Nephron (organoid): Measurements from ENCODE around the gene DHX8.

Source experiments
- H3K27ac Mint-ChIP-seq, 3 experiments: 2 replicates each; pipeline ENCODE4 v1.8.0; 2020; ENCODE audit warnings: mixed read lengths in 3 of 3, mild to moderate bottlenecking in 2 of 3, moderate library complexity in 1 of 3
- H3K27me3 Mint-ChIP-seq: 2 replicates; pipeline ENCODE4 v1.8.0; 2021; ENCODE audit warnings: low read depth, mild to moderate bottlenecking, moderate library complexity, mixed read lengths
- H3K36me3 Mint-ChIP-seq: 2 replicates; pipeline ENCODE4 v1.8.0; 2020; ENCODE audit warnings: low read depth, mixed read lengths
- H3K4me1 Mint-ChIP-seq: 2 replicates; pipeline ENCODE4 v1.8.0; 2020; ENCODE audit warnings: mixed read lengths
- H3K4me3 Mint-ChIP-seq, 3 experiments: 2 replicates each; pipeline ENCODE4 v1.8.0; 2020; ENCODE audit warnings: mild to moderate bottlenecking in 3 of 3, mixed read lengths in 3 of 3, moderate library complexity in 2 of 3
- H3K9me3 Mint-ChIP-seq: 2 replicates; pipeline ENCODE4 v1.8.0; 2020; ENCODE audit warnings: mixed read lengths
- TF ChIP-seq, protein P1 (sequence below), 3 experiments: fragments of 200-600 bp; sonication (generic); IDR thresholded peaks; one replicate each; pipeline ENCODE4 v1.5.0; 2021; ENCODE audit warnings: antibody characterized with exemption in 3 of 3; ENCODE audit not compliant: unreplicated experiment in 3 of 3

Gene DHX8

GRCh38 chr17:43483674-43484551 is at the start of gene DHX8:
DHX8 (plus strand) TSS chr17:43483975; CDS start chr17:43484038, 63 bp downstream.
- H3K27me3 Mint-ChIP-seq = no peaks in the 10 kb centered on the region
- no peaks in the 10 kb centered on the region for H3K9me3 Mint-ChIP-seq
- peak within 1 kb of the TSS; percentile 87 to 98 (median 97) for H3K27ac Mint-ChIP-seq
- peak within 1 kb of the TSS; percentile 100 for H3K4me3 Mint-ChIP-seq
- no peaks in the 10 kb centered on the region for H3K36me3 Mint-ChIP-seq
- H3K4me1 Mint-ChIP-seq = peaks cover 43% of the 10 kb centered on the region
- TF ChIP-seq, protein P1, sequence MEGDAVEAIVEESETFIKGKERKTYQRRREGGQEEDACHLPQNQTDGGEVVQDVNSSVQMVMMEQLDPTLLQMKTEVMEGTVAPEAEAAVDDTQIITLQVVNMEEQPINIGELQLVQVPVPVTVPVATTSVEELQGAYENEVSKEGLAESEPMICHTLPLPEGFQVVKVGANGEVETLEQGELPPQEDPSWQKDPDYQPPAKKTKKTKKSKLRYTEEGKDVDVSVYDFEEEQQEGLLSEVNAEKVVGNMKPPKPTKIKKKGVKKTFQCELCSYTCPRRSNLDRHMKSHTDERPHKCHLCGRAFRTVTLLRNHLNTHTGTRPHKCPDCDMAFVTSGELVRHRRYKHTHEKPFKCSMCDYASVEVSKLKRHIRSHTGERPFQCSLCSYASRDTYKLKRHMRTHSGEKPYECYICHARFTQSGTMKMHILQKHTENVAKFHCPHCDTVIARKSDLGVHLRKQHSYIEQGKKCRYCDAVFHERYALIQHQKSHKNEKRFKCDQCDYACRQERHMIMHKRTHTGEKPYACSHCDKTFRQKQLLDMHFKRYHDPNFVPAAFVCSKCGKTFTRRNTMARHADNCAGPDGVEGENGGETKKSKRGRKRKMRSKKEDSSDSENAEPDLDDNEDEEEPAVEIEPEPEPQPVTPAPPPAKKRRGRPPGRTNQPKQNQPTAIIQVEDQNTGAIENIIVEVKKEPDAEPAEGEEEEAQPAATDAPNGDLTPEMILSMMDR (IDR thresholded peaks at IDR 0.05; ENCODE audit: unreplicated experiment in 3 of 3) = peak; percentile 100

DNA sequence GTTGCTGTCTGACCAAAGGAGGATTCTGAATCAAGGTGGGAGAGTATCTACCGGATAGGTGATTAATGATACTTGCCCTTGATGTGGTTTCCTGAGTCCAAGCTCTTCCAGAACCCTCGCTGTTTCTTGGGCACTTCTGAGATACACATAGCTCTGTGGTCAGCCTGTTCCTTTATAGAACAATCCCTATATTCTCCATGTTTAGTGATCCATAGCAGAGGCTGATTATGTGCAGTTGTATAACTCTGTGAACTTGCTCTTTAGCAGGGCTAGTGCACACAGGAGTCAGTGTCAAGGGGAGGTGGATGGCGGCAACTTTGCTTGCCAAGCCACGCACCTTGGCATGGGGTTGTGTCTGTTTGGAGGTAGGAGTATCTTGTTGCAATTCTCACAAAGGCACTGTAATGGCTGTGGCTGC is 48.9 kb upstream of the DHX8 start:
- peaks cover 43% of the 10 kb centered on the region for H3K4me1 Mint-ChIP-seq
- peak overlapping the region in 2 of 3 experiments; percentile 28 to 58 for H3K27ac Mint-ChIP-seq
- no peak overlapping the region for H3K4me3 Mint-ChIP-seq
- no peaks in the 10 kb centered on the region for H3K36me3 Mint-ChIP-seq
- H3K27me3 Mint-ChIP-seq = peaks cover 4% of the 10 kb centered on the region
- H3K9me3 Mint-ChIP-seq = no peaks in the 10 kb centered on the region
- TF ChIP-seq, protein P1 (IDR thresholded peaks at IDR 0.05; ENCODE audit: unreplicated experiment in 3 of 3) = no peak

DNA sequence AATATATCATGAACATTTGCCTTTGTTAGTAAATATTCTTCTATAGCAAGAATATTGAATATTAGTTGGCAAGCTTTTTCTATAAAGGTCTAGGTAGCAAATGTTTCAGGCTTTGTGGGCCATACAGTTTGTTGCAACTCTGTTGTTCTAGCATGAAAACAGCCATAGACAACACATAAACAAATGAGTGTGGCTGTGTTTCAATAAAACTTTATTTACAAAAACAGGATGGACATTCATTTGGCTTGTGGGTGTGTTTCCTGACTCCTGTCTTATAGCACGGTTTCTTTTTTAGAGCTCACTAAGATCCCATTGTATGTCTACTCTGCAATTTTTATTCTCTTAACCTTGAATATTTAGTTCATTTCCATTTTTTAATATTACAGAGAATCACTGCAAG is 46.0 kb upstream of the DHX8 start:
- TF ChIP-seq, protein P1 (IDR thresholded peaks at IDR 0.05; ENCODE audit: unreplicated experiment in 3 of 3) = no peak
- Mint-ChIP-seq H3K36me3 (no peaks in the 10 kb centered on the region), H3K27me3 (peaks cover 4% of the 10 kb centered on the region), H3K4me1 (peaks cover 23% of the 10 kb centered on the region), H3K9me3 (no peaks in the 10 kb centered on the region), H3K4me3 (no peak overlapping the region), H3K27ac (no peak overlapping the region)

DNA sequence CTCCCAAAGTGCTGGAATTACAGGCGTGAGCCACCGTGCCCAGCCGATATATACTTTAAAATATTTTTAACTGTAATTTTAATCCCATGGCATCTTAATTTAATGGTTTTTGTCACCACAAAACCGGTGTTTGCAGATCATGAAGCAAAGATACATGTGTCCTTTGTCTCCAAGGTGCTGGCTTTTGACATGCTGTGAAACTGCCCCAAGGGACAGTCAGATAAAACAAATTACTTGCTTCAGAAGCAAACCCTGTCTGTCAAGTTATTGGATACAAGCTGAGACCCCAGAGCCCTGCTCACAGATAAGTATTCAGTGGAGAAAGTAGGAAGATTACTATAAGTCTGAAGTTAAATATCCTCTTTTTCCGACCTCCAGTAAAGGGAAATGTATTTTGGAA is 45.1 kb upstream of the DHX8 start:
- peaks cover 4% of the 10 kb centered on the region for H3K27me3 Mint-ChIP-seq
- H3K4me3 Mint-ChIP-seq = no peak overlapping the region
- H3K9me3 Mint-ChIP-seq = no peaks in the 10 kb centered on the region
- H3K27ac Mint-ChIP-seq = peak overlapping the region in 2 of 3 experiments; percentile 21 to 45
- peaks cover 21% of the 10 kb centered on the region for H3K4me1 Mint-ChIP-seq
- H3K36me3 Mint-ChIP-seq = no peaks in the 10 kb centered on the region
- TF ChIP-seq, protein P1 (IDR thresholded peaks at IDR 0.05; ENCODE audit: unreplicated experiment in 3 of 3) = no peak

DNA sequence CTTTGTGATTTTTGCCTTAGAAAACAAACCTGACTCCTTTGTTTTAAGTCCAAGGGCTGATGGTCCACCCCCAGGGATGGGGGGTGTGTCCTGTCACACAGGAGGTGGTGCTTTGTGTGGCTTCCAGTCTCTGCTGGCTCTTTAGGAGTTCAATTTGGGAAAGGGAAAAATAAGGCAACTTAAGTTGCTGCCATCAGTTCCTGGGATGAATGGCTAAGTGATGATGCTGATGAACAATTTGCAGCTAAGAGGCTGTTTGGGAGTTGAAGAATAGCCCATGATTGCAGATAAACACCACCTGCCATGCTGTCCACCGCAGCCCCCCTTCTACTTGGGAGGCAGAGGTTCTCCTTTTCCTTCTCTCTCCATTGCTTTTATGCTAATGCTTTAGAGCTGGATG is 44.7 kb upstream of the DHX8 start:
- H3K4me1 Mint-ChIP-seq = peaks cover 17% of the 10 kb centered on the region
- no peaks in the 10 kb centered on the region for H3K36me3 Mint-ChIP-seq
- H3K27ac Mint-ChIP-seq = peak overlapping the region in 2 of 3 experiments; percentile 21 to 45
- H3K9me3 Mint-ChIP-seq = no peaks in the 10 kb centered on the region
- no peak overlapping the region for H3K4me3 Mint-ChIP-seq
- TF ChIP-seq, protein P1 (IDR thresholded peaks at IDR 0.05; ENCODE audit: unreplicated experiment in 3 of 3) = no peak
- H3K27me3 Mint-ChIP-seq = peaks cover 4% of the 10 kb centered on the region
